Stimulated activated CD4-positive, alpha-beta T cell treated with anti-CD3 and anti-CD28 coated beads, Interleukin-15, amount 100 ng/mL, for 48 hours (primary cell): Measurements from ENCODE around the gene TMEM232.
"Not testable (repeated sequence)": the region's sequence is repeated elsewhere in the genome, so short reads cannot be mapped to it uniquely, and the experiment has no call there.

ENCODE experiments used
- DNase-seq, 2 donors: peaks; one replicate each; pipeline ENCODE4 v3.0.0-alpha.2; 2020; ENCODE audit warnings: low read depth in 2 of 2

TMEM232 gene

GRCh38 chr5:110625376-110625999 is 101.0 kb downstream of the TMEM232 start:
- no peak for DNase-seq

- no peak for DNase-seq
Measured at GRCh38 chr5:110623874-110624273, 102.6 kb downstream of the TMEM232 start.

- DNase-seq, result no peak
Measured at GRCh38 chr5:110618941-110619340, 107.5 kb downstream of the TMEM232 start.

- no peak for DNase-seq
Measured at GRCh38 chr5:110616009-110616408, 110.5 kb downstream of the TMEM232 start.

- no peak for DNase-seq
Measured at GRCh38 chr5:110612794-110613247, 113.7 kb downstream of the TMEM232 start.

GRCh38 chr5:110611817-110612216 is 114.7 kb downstream of the TMEM232 start:
- DNase-seq, result no peak

- DNase-seq, result no peak
Measured at GRCh38 chr5:110594866-110595265, 131.6 kb downstream of the TMEM232 start.

GRCh38 chr5:110590187-110590586 is 136.3 kb downstream of the TMEM232 start:
- DNase-seq, result no peak

- no peak for DNase-seq
Measured at GRCh38 chr5:110588286-110588980, 138.0 kb downstream of the TMEM232 start.

- DNase-seq, result no peak
Measured at GRCh38 chr5:110580625-110581024, 145.8 kb downstream of the TMEM232 start.

GRCh38 chr5:110572729-110573128 is 153.7 kb downstream of the TMEM232 start:
- no peak for DNase-seq

GRCh38 chr5:110562191-110562590 is 164.3 kb downstream of the TMEM232 start:
- no peak for DNase-seq

GRCh38 chr5:110561510-110561909 is 165.0 kb downstream of the TMEM232 start:
- no peak for DNase-seq

- no peak for DNase-seq
Measured at GRCh38 chr5:110549301-110549700, 177.2 kb downstream of the TMEM232 start.

GRCh38 chr5:110548171-110548570 is 178.3 kb downstream of the TMEM232 start:
- DNase-seq, result no peak

GRCh38 chr5:110547495-110547894 is 179.0 kb downstream of the TMEM232 start:
- DNase-seq, result no peak

- no peak for DNase-seq
Measured at GRCh38 chr5:110545716-110546115, 180.8 kb downstream of the TMEM232 start.

GRCh38 chr5:110544603-110545002 is 181.9 kb downstream of the TMEM232 start:
- no peak for DNase-seq

GRCh38 chr5:110542949-110543348 is 183.5 kb downstream of the TMEM232 start:
- no peak for DNase-seq

GRCh38 chr5:110536120-110537115 is 190.1 kb downstream of the TMEM232 start:
- no peak for DNase-seq

- DNase-seq, result not testable (repeated sequence)
Measured at GRCh38 chr5:110535146-110535545, 191.3 kb downstream of the TMEM232 start.

- no peak for DNase-seq
Measured at GRCh38 chr5:110525762-110526161, 200.7 kb downstream of the TMEM232 start.
